NCI-H345 treated with DMSO at 0.1 percent for 48 hours (cell line): ENCODE data around the gene KIF1B.
"Not testable (repeated sequence)": the region's sequence is repeated elsewhere in the genome, so short reads cannot be mapped to it uniquely, and the experiment has no call there.

Experiments
- DNase-seq: peaks from one replicate; lab custom pipeline; 2025; ENCODE audit not compliant: unreplicated experiment; lab: John Stamatoyannopoulos, UW

KIF1B gene

GRCh38 chr1:10326251-10326650 lies 115.9 kb downstream of the KIF1B start:
- DNase-seq, result no peak

- DNase-seq, result no peak
Measured at GRCh38 chr1:10328180-10328963, 118.0 kb downstream of the KIF1B start.

- no peak for DNase-seq
Measured at GRCh38 chr1:10337436-10337835, 127.1 kb downstream of the KIF1B start.

GRCh38 chr1:10338047-10338446 lies 127.7 kb downstream of the KIF1B start:
- DNase-seq, result no peak

- no peak for DNase-seq
Measured at GRCh38 chr1:10338611-10339010, 128.2 kb downstream of the KIF1B start.

- no peak for DNase-seq
Measured at GRCh38 chr1:10339036-10339567, 128.7 kb downstream of the KIF1B start.

GRCh38 chr1:10339815-10340214 lies 129.4 kb downstream of the KIF1B start:
- DNase-seq, result no peak

- DNase-seq, result no peak
Measured at GRCh38 chr1:10340930-10341590, 130.7 kb downstream of the KIF1B start.

GRCh38 chr1:10347109-10347508 lies 136.7 kb downstream of the KIF1B start:
- DNase-seq, result no peak

- DNase-seq, result no peak
Measured at GRCh38 chr1:10353282-10353681, 142.9 kb downstream of the KIF1B start.

- no peak for DNase-seq
Measured at GRCh38 chr1:10353693-10354092, 143.3 kb downstream of the KIF1B start.

GRCh38 chr1:10360045-10360444 lies 149.7 kb downstream of the KIF1B start:
- DNase-seq, result no peak

- DNase-seq, result no peak
Measured at GRCh38 chr1:10361515-10361914, 151.1 kb downstream of the KIF1B start.

- DNase-seq, result no peak
Measured at GRCh38 chr1:10368194-10368593, 157.8 kb downstream of the KIF1B start.

- no peak for DNase-seq
Measured at GRCh38 chr1:10374442-10374860, 164.1 kb downstream of the KIF1B start.

GRCh38 chr1:10377365-10378029 lies 167.1 kb downstream of the KIF1B start:
- not testable (repeated sequence) for DNase-seq

- no peak for DNase-seq
Measured at GRCh38 chr1:10378081-10378841, 167.9 kb downstream of the KIF1B start.

GRCh38 chr1:10379101-10379620 lies 168.8 kb downstream of the KIF1B start:
- DNase-seq, result no peak

- DNase-seq, result no peak
Measured at GRCh38 chr1:10379676-10380075, 169.3 kb downstream of the KIF1B start.

GRCh38 chr1:10380594-10381275 lies 170.4 kb downstream of the KIF1B start:
- DNase-seq, result no peak
